ENCODE data around the gene SLC24A3. TPM values are rescaled to one million over a fixed set of nuclear protein-coding genes. Genes with fewer than 3 reads are reported as not detected.
A peak's percentile ranks its signal among the peaks of the same experiment; 100 is the strongest.

SLC24A3 gene
- total RNA-seq, 3 donors from 2014 or later, result 4.9 to 12.3 (median 5.9) TPM

GRCh38 chr20:19546648-19547047 lies 334.2 kb downstream of the SLC24A3 start:
- intact Hi-C loops (cut with DNase I; ENCODE audit: low total_unique reads), result no loop called here
- no peaks in the 10 kb centered on the region for H3K4me1 ChIP-seq
- no peaks in the 10 kb centered on the region for H3K36me3 ChIP-seq
- H3K9me3 ChIP-seq, result no peaks in the 10 kb centered on the region
- no peak overlapping the region for H3K27ac ChIP-seq
- no peaks in the 10 kb centered on the region for H3K27me3 ChIP-seq
- DNase-seq (ENCODE audit: low spot score in 2 of 2), result no peak
- no peak overlapping the region for H3K4me3 ChIP-seq
- TF ChIP-seq POLR2A (IDR thresholded peaks at IDR 0.05) (no peak), POLR2AphosphoS5 (IDR thresholded peaks at IDR 0.05) (no peak), CTCF (IDR thresholded peaks at IDR 0.05) (no peak)

DNA sequence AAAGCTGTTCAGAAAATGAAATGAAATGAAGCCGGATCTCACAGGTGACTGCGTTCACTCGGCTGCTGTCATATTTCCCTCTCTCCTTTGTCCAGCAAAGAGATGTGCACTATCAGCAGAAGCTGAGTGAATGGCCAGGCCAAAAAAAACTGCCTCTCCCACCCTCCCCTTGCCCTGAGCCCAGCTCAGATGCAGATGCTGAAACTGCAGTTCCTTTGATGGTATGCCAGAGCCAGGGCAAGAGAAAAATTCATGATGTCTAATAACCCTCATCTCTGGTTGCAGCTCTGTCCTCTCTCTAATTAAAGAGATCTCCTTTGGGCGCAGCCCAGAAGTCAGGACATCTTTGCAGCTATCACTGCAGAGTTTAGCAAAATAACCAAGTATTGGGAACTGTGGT lies 335.1 kb downstream of the SLC24A3 start:
- Histone ChIP-seq H3K36me3 (no peaks in the 10 kb centered on the region), H3K27me3 (no peaks in the 10 kb centered on the region), H3K4me1 (no peaks in the 10 kb centered on the region), H3K4me3 (no peak overlapping the region), H3K9me3 (no peaks in the 10 kb centered on the region), H3K27ac (no peak overlapping the region)
- no peak for TF ChIP-seq CTCF (IDR thresholded peaks at IDR 0.05)
- no peak for TF ChIP-seq POLR2A (IDR thresholded peaks at IDR 0.05)
- TF ChIP-seq POLR2AphosphoS5 (IDR thresholded peaks at IDR 0.05), result no peak
- no peak for DNase-seq (ENCODE audit: low spot score in 2 of 2)
- intact Hi-C loops (cut with DNase I; ENCODE audit: low total_unique reads), result no loop called here

- no peak for DNase-seq (ENCODE audit: low spot score in 2 of 2)
- H3K4me1 ChIP-seq, result no peaks in the 10 kb centered on the region
- TF ChIP-seq POLR2AphosphoS5 (IDR thresholded peaks at IDR 0.05) (no peak), POLR2A (IDR thresholded peaks at IDR 0.05) (no peak), CTCF (IDR thresholded peaks at IDR 0.05) (no peak)
- H3K9me3 ChIP-seq, result no peaks in the 10 kb centered on the region
- H3K27ac ChIP-seq, result no peak overlapping the region
- H3K36me3 ChIP-seq, result no peaks in the 10 kb centered on the region
- no peak overlapping the region for H3K4me3 ChIP-seq
- H3K27me3 ChIP-seq, result no peaks in the 10 kb centered on the region
- intact Hi-C loops (cut with DNase I; ENCODE audit: low total_unique reads), result no loop called here
Measured at GRCh38 chr20:19549896-19550295, 337.5 kb downstream of the SLC24A3 start.

DNA sequence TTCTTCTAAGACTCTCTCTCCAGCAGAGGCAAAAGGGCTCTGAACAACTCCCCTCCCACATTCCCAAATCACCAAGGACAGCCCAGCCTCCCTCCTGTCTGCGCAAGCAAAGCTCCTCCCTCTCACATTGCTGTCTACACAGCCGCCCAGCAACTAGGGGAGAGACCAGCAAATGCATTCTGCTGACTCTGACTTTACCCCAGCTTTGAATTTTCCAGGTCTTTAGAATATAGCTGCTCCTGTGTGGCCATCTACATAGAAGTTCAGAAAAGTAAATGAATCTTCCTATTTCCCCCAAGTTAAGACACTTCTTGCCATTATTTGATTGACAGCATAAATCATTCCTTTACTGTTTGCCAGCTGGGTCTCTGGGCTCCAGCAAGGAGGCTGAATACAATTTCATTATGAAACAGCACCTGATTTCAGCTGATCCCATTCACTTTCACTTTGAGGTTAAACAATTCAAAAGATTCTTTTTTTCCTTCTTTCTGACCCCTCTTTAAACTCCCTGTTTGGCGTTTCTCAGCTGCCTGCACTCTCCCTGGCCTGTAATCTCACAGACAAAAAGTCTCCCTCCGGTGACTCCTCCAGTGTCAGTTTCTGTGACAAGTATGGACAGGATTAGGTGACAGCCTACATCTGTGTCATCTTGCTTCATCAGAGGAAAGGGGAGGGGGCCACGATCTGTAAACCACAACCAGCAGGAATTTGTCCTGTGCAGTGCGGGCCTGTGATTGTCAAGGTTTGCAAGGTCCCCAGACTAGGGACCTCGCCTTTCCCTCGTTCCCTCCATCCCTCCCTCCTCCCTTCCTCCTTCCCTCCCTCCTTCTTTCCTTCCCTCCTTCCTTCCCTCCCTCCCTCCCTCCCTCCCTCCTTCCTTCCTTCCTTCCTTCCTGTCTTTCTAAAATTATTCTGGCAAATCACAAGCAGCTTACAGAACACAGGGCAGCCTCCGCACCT lies 340.1 kb downstream of the SLC24A3 start:
- peak overlapping the region; percentile 54 to 66 for H3K27ac ChIP-seq
- intact Hi-C loops (cut with DNase I; ENCODE audit: low total_unique reads), result no loop called here
- no peak overlapping the region for H3K4me3 ChIP-seq
- no peaks in the 10 kb centered on the region for H3K9me3 ChIP-seq
- peak in 1 of 2 donors; percentile 81 for DNase-seq (ENCODE audit: low spot score in 2 of 2)
- TF ChIP-seq CTCF (IDR thresholded peaks at IDR 0.05) (no peak), POLR2A (IDR thresholded peaks at IDR 0.05) (no peak), POLR2AphosphoS5 (IDR thresholded peaks at IDR 0.05) (no peak)
- no peaks in the 10 kb centered on the region for H3K4me1 ChIP-seq
- no peaks in the 10 kb centered on the region for H3K27me3 ChIP-seq
- no peaks in the 10 kb centered on the region for H3K36me3 ChIP-seq

GRCh38 chr20:19554666-19555065 lies 342.2 kb downstream of the SLC24A3 start:
- Histone ChIP-seq H3K36me3 (no peaks in the 10 kb centered on the region), H3K4me3 (no peak overlapping the region), H3K27ac (no peak overlapping the region), H3K4me1 (no peaks in the 10 kb centered on the region), H3K27me3 (no peaks in the 10 kb centered on the region), H3K9me3 (no peaks in the 10 kb centered on the region)
- TF ChIP-seq POLR2AphosphoS5 (IDR thresholded peaks at IDR 0.05) (no peak), CTCF (IDR thresholded peaks at IDR 0.05) (no peak), POLR2A (IDR thresholded peaks at IDR 0.05) (no peak)
- DNase-seq (ENCODE audit: low spot score in 2 of 2), result no peak
- intact Hi-C loops (cut with DNase I; ENCODE audit: low total_unique reads), result no loop called here

Data from breast epithelium (tissue), 4 donors.